Rectal smooth muscle tissue (tissue), 1 donor: ENCODE measurements around the gene WNT3A.

ENCODE experiments used
- H3K27ac ChIP-seq: one replicate; pipeline ENCODE4 v1.7.0; 2013; ENCODE audit warnings: low read depth, low read length, inconsistent platforms
- H3K27me3 ChIP-seq: one replicate; pipeline ENCODE4 v1.7.0; 2013; ENCODE audit warnings: low read length; ENCODE audit not compliant: control insufficient read depth, insufficient read depth
- H3K36me3 ChIP-seq: one replicate; pipeline ENCODE4 v1.7.0; 2013; ENCODE audit warnings: low read length; ENCODE audit not compliant: control insufficient read depth, insufficient read depth
- H3K4me1 ChIP-seq: one replicate; pipeline ENCODE4 v1.7.0; 2013; ENCODE audit warnings: low read length; ENCODE audit not compliant: control insufficient read depth, insufficient read depth
- H3K4me3 ChIP-seq: one replicate; pipeline ENCODE4 v1.7.0; 2013; ENCODE audit warnings: low read length
- H3K9ac ChIP-seq: one replicate; pipeline ENCODE4 v1.7.0; 2013; ENCODE audit warnings: low read length

WNT3A gene

DNA sequence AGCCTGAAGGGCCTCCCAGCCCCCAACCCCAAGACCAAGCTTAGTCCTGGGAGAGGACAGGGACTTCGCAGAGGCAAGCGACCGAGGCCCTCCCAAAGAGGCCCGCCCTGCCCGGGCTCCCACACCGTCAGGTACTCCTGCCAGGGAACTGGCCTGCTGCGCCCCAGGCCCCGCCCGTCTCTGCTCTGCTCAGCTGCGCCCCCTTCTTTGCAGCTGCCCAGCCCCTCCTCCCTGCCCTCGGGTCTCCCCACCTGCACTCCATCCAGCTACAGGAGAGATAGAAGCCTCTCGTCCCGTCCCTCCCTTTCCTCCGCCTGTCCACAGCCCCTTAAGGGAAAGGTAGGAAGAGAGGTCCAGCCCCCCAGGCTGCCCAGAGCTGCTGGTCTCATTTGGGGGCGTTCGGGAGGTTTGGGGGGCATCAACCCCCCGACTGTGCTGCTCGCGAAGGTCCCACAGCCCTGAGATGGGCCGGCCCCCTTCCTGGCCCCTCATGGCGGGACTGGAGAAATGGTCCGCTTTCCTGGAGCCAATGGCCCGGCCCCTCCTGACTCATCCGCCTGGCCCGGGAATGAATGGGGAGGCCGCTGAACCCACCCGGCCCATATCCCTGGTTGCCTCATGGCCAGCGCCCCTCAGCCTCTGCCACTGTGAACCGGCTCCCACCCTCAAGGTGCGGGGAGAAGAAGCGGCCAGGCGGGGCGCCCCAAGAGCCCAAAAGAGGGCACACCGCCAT lies 53.8 kb downstream of the WNT3A start:
- H3K9ac ChIP-seq, result no peak overlapping the region
- H3K27me3 ChIP-seq, result peaks cover 39% of the 10 kb centered on the region
- no peak overlapping the region for H3K27ac ChIP-seq
- H3K4me1 ChIP-seq, result no peaks in the 10 kb centered on the region
- H3K4me3 ChIP-seq, result peak overlapping the region; percentile 51
- no peaks in the 10 kb centered on the region for H3K36me3 ChIP-seq

DNA sequence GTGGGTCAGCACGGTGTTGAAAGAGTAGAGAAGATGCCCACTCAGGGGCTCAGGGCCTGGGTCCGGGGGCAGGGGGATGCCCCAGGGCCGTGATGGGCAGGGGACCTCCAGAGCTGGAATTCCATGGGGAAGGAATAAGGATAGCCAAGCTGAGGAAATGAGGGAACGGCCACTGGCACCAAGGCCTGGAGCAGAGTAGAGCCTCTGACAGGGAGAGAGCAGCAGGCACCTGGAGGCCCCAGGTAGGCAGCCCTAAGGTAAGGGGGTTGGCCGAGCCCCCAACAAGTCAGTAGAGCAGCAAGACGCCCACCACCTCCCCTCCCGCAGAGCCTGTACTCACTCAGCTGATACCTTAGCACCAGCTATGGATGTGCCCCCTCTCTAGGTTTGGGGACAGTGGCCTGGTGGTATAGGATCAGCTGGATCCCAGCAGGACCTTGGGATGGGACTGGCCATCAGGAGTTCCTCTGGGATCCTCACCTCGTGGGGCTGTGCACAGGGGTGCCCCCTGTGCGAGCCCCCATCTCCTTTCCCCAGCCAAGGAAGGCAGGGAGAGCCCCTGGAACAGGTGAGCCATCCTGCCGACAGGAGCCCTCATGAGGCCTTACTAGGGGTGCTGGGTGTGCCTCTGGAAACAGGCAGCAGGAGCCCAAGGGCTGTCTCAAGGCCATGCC lies 54.8 kb downstream of the WNT3A start:
- no peak overlapping the region for H3K4me3 ChIP-seq
- no peaks in the 10 kb centered on the region for H3K4me1 ChIP-seq
- H3K36me3 ChIP-seq, result no peaks in the 10 kb centered on the region
- no peak overlapping the region for H3K9ac ChIP-seq
- peaks cover 46% of the 10 kb centered on the region for H3K27me3 ChIP-seq
- no peak overlapping the region for H3K27ac ChIP-seq

DNA sequence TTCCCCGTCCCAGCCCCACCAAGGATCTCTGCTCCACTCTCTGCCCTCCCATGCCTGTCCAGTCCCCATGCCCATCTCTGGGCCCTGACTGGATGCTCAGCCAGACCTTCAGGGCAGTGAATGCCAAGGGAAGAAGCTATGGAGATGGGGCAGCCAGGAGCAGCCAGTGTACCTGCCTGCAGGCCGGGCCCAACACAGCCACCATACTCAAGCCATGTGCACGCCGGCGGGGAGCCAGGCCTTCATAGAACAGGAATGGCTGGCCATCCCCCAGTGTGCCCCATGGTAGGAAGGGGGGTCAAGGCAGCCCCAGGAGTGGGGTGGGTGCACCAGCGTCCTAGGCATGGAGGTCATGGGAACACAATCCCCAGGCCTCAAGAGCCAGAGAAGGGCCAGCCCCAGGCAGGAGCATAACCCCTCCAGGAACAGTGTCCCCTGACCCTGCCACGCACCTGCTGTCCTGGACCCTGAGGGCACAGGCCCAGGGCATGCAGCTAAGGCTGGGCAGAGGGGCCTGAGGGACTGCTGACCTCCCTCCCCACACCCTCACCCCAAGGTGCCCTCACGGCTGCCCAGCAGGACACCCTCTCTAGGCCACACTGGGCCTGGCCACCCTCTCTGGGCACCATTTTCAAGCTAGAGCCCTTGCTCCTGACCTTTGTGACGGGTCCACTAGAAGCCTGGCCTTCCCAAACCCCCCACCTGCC lies 55.4 kb downstream of the WNT3A start:
- Histone ChIP-seq H3K4me3 (no peak overlapping the region), H3K27ac (no peak overlapping the region), H3K36me3 (no peaks in the 10 kb centered on the region), H3K27me3 (peaks cover 53% of the 10 kb centered on the region), H3K9ac (no peak overlapping the region), H3K4me1 (no peaks in the 10 kb centered on the region)

DNA sequence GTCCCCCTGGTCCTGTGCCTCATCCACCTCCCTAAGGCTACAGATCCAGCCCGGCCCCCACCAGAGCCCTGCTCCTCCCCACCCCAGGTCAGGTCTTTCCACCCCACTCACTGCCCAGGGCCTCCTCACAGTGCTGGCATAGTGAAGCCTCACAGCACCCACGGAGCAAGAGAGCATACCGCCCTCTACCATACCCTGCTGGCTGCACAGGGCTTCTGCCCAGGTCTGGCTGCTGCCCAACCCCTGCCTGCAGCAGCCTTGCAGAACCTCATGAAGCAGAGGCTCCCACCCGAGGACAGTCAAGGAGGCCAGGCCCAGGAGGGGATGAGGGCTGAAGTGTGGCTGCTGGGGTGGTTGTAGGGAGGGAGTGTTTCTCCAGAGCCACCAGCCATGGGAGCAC lies 56.0 kb downstream of the WNT3A start:
- Histone ChIP-seq H3K4me1 (no peaks in the 10 kb centered on the region), H3K4me3 (no peak overlapping the region), H3K27ac (no peak overlapping the region), H3K36me3 (no peaks in the 10 kb centered on the region), H3K9ac (no peak overlapping the region), H3K27me3 (peaks cover 59% of the 10 kb centered on the region)

- H3K4me1 ChIP-seq, result no peaks in the 10 kb centered on the region
- no peaks in the 10 kb centered on the region for H3K36me3 ChIP-seq
- H3K27me3 ChIP-seq, result peaks cover 56% of the 10 kb centered on the region
- H3K4me3 ChIP-seq, result no peak overlapping the region
- no peak overlapping the region for H3K27ac ChIP-seq
- H3K9ac ChIP-seq, result no peak overlapping the region
Observed at GRCh38 chr1:228063251-228064191, 56.7 kb downstream of the WNT3A start.

- Histone ChIP-seq H3K4me1 (no peaks in the 10 kb centered on the region), H3K4me3 (no peak overlapping the region), H3K36me3 (no peaks in the 10 kb centered on the region), H3K27me3 (peaks cover 58% of the 10 kb centered on the region), H3K27ac (no peak overlapping the region), H3K9ac (no peak overlapping the region)
Observed at GRCh38 chr1:228064296-228064695, 57.5 kb downstream of the WNT3A start.

- Histone ChIP-seq H3K27ac (no peak overlapping the region), H3K9ac (no peak overlapping the region)
Observed at GRCh38 chr1:228064741-228065542, 58.1 kb downstream of the WNT3A start.

DNA sequence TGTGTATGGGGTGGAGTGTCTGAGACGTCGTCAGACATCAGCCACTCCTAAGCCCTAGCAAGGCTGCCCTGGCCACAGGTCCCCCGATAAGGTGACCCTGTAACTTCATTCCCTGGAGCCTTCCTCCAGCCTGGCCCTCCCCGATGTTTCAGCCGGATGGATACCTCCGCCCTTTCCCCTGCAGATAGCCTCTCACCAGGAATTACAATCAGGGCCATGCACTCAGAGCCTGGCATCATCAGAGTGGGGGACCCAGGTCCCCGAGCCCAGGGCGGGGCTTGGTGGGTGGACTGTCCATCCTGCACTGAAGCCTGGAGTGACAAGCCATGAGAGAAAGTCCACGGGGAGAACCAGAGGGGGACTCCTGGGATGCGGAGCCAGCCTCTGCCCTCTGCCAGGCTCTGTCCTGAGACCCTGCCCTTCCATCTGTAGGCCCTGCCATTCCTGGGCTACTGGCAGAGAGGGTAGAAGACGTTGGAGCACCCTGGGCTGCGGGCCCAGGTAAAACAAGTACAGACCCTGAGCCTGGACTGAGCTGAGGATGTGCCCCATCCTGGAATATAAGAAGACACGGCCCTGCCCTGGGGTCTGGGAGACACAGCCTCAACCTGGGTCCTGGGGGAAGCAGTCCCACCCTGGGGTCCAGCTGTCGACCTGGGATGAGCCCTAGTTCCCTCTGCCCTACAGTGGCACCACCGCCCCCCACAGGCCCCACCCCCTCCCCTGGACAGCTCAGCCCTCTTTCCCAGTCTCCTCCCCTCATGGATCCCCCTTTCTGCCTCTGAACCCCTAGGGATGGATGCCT lies 58.9 kb downstream of the WNT3A start:
- no peak overlapping the region for H3K4me3 ChIP-seq
- H3K4me1 ChIP-seq, result no peaks in the 10 kb centered on the region
- H3K27me3 ChIP-seq, result peaks cover 52% of the 10 kb centered on the region
- no peak overlapping the region for H3K9ac ChIP-seq
- H3K27ac ChIP-seq, result no peak overlapping the region
- H3K36me3 ChIP-seq, result no peaks in the 10 kb centered on the region

More at GRCh38 chr1:228064741-228065542, 58.1 kb downstream of the WNT3A start:
- Histone ChIP-seq H3K27me3 (peaks cover 57% of the 10 kb centered on the region), H3K36me3 (no peaks in the 10 kb centered on the region), H3K4me3 (no peak overlapping the region), H3K4me1 (no peaks in the 10 kb centered on the region)

- no peaks in the 10 kb centered on the region for H3K4me1 ChIP-seq
- no peaks in the 10 kb centered on the region for H3K36me3 ChIP-seq
- H3K27ac ChIP-seq, result no peak overlapping the region
- H3K4me3 ChIP-seq, result no peak overlapping the region
- peaks cover 56% of the 10 kb centered on the region for H3K27me3 ChIP-seq
- no peak overlapping the region for H3K9ac ChIP-seq
Observed at GRCh38 chr1:228066416-228066815, 59.6 kb downstream of the WNT3A start.

GRCh38 chr1:228066891-228067654 lies 60.3 kb downstream of the WNT3A start:
- Histone ChIP-seq H3K4me1 (no peaks in the 10 kb centered on the region), H3K27ac (no peak overlapping the region), H3K27me3 (peaks cover 50% of the 10 kb centered on the region), H3K9ac (no peak overlapping the region), H3K36me3 (no peaks in the 10 kb centered on the region), H3K4me3 (no peak overlapping the region)
